Ascending aorta (tissue), 2 donors: ENCODE data around the gene KPNB1. TPM values are rescaled to one million over a fixed set of nuclear protein-coding genes. Genes with fewer than 3 reads are reported as not detected.

ENCODE experiments used
- DNase-seq, 2 donors: peaks; one replicate each; pipeline ENCODE4 v3.0.0-alpha.2; 2019; ENCODE audit warnings: low spot score in 2 of 2
- H3K27ac ChIP-seq, 2 donors: fragments of 200-600 bp; sonication (generic); one replicate each; pipeline ENCODE4 v1.5.1; 2016 to 2017; ENCODE audit warnings: mild to moderate bottlenecking in 1 of 2
- H3K27me3 ChIP-seq: fragments of 200-600 bp; sonication (generic); one replicate; pipeline ENCODE4 v1.5.1; 2017
- H3K36me3 ChIP-seq, 2 donors: fragments of 200-600 bp; sonication (generic); one replicate each; pipeline ENCODE4 v1.5.1; 2016
- H3K4me1 ChIP-seq, 2 donors: fragments of 200-600 bp; sonication (generic); one replicate each; pipeline ENCODE4 v1.5.1; 2016 to 2017; ENCODE audit warnings: mild to moderate bottlenecking in 1 of 2
- H3K4me3 ChIP-seq, 2 donors: fragments of 200-600 bp; sonication (generic); one replicate each; pipeline ENCODE4 v1.5.1; 2016 to 2017; ENCODE audit warnings: mild to moderate bottlenecking in 1 of 2
- H3K9me3 ChIP-seq, 2 donors: fragments of 200-600 bp; sonication (generic); one replicate each; pipeline ENCODE4 v1.5.1; 2016
- CTCF ChIP-seq, 3 experiments: fragments of 200-600 bp in 2 of 3; fragments of 450-650 bp in 1 of 3; sonication (generic) in 2 of 3; IDR thresholded peaks; one replicate each; pipeline ENCODE4 v1.5.1; 2016 to 2019; ENCODE audit warnings: antibody characterized with exemption in 3 of 3, mild to moderate bottlenecking in 1 of 3, moderate library complexity in 1 of 3
- intact Hi-C: fragments of 100-400 bp; cut with DNase I; formaldehyde crosslinking; loops from one replicate; pipeline ENCODE4 v1.15.1; 2023
- total RNA-seq: library from RNA; depleted of rRNA; stranded (reverse); fragments of >200 nt; gene quantifications from one replicate; pipeline ENCODE4 v1.1.0, GENCODE V29; 2016

KPNB1 gene
- total RNA-seq, 1 donor from 2014 or later = 261 TPM

GRCh38 chr17:47711366-47712099 is 61.8 kb downstream of the KPNB1 start:
- no peak for DNase-seq
- Histone ChIP-seq H3K27ac (no peak overlapping the region), H3K36me3 (peaks cover 7 to 17% of the 10 kb centered on the region in 2 donors), H3K4me3 (no peak overlapping the region), H3K27me3 (no peaks in the 10 kb centered on the region), H3K9me3 (no peaks in the 10 kb centered on the region), H3K4me1 (peaks cover 0 to 13% of the 10 kb centered on the region in 2 donors)
- TF ChIP-seq CTCF (IDR thresholded peaks at IDR 0.05) = no peak
- intact Hi-C loops = no loop called here

DNA sequence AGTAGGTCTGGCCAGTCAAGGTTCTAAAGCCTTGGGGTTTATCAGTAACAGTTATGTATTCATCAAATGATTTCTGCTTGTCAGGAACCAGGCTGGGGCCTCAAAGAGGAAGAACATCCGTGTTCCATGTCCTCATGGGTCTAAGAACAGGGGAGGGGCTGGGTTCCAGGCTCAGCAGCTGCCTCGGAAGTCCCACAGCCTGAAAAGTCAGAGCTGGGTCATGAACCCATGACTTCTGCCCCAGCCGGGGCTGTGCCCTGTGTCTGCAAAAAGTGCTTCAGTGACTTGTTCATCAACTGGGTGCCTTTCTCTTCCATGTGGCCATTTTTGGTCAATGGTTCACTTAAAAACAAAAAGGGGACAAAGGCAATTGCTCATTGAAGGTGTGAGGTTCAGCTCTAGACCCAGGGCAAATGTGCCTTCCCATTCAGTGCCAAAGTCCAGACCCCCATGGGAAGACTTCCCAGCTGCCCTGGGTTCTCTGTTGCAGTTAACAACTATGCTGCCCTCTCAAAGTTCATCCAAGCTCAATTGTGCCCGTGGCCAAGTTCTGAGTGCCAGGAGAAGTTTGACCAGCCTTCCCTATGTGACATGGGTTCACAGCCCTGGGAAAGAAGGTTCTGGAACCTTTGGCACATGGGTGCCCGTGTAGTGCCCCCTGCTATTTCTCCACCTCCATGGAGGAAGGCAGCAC is 62.8 kb downstream of the KPNB1 start:
- Histone ChIP-seq H3K4me3 (no peak overlapping the region), H3K27ac (no peak overlapping the region), H3K4me1 (peaks cover 0 to 7% of the 10 kb centered on the region in 2 donors), H3K27me3 (no peaks in the 10 kb centered on the region), H3K36me3 (peaks cover 7 to 17% of the 10 kb centered on the region in 2 donors), H3K9me3 (no peaks in the 10 kb centered on the region)
- no peak for TF ChIP-seq CTCF (IDR thresholded peaks at IDR 0.05)
- no peak for DNase-seq
- intact Hi-C loops = no loop called here

DNA sequence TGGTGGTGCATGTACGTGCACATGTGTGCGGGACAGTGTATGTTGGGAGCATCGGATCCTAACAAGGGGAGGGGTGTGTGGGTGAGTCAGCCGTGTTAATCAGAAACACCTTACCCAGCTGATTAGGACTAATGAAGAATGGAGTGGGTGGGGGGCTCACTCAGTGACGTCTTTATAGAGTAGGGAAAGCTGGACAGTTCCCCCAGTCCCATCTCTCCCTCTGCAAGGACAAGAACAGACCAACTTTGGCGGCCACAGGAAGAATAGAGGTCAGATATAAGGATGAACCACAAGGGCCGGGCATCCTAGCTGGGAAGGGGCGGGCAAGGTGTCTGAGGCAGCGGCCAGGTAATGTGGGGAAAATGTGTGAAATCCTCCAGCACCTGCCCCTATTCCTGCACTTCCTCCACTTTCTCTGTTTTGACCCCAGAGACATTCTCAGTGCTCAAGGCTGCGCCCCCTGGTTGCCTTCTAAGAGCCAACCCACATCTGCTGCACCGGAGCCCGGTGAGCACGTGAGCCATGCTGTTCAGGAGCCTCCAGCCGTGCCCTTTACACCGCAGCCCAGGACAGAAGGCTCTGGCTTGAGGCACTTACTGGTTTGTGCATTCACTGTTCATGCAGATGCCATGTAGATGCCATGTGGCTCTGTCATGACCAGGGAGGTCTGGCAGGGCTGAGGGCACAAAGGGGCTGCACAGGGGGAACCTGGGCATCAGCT is 64.4 kb downstream of the KPNB1 start:
- no peak for DNase-seq
- Histone ChIP-seq H3K27me3 (no peaks in the 10 kb centered on the region), H3K4me3 (no peak overlapping the region)

GRCh38 chr17:47714773-47715396 is 65.2 kb downstream of the KPNB1 start:
- no peak overlapping the region for H3K4me3 ChIP-seq
- H3K36me3 ChIP-seq = peaks cover 7 to 13% of the 10 kb centered on the region in 2 donors
- H3K27ac ChIP-seq = no peak overlapping the region
- no peaks in the 10 kb centered on the region for H3K9me3 ChIP-seq
- no peak for DNase-seq
- no peaks in the 10 kb centered on the region for H3K4me1 ChIP-seq
- no peak for TF ChIP-seq CTCF (IDR thresholded peaks at IDR 0.05)
- intact Hi-C loops = no loop called here
- no peaks in the 10 kb centered on the region for H3K27me3 ChIP-seq

More for the DNA sequence above, 64.4 kb downstream of the KPNB1 start:
- Histone ChIP-seq H3K9me3 (no peaks in the 10 kb centered on the region), H3K4me1 (peaks cover 0 to 1% of the 10 kb centered on the region in 2 donors), H3K27ac (no peak overlapping the region), H3K36me3 (peaks cover 7 to 17% of the 10 kb centered on the region in 2 donors)
- TF ChIP-seq CTCF (IDR thresholded peaks at IDR 0.05) = no peak
- intact Hi-C loops = no loop called here

GRCh38 chr17:47715669-47716325 is 66.1 kb downstream of the KPNB1 start:
- no peak overlapping the region for H3K27ac ChIP-seq
- H3K27me3 ChIP-seq = peaks cover under 1% of the 10 kb centered on the region
- H3K36me3 ChIP-seq = peaks cover 3 to 4% of the 10 kb centered on the region in 2 donors
- TF ChIP-seq CTCF (IDR thresholded peaks at IDR 0.05) = no peak
- intact Hi-C loops = no loop called here
- DNase-seq = no peak
- no peak overlapping the region for H3K4me3 ChIP-seq
- no peaks in the 10 kb centered on the region for H3K9me3 ChIP-seq
- H3K4me1 ChIP-seq = no peaks in the 10 kb centered on the region
